Measurements from ENCODE around the gene CBX6. TPM values are rescaled to one million over a fixed set of nuclear protein-coding genes. Genes with fewer than 3 reads are reported as not detected.

The CBX6 gene
- total RNA-seq, 1 experiment from 2014 or later, result 55.9 TPM

DNA sequence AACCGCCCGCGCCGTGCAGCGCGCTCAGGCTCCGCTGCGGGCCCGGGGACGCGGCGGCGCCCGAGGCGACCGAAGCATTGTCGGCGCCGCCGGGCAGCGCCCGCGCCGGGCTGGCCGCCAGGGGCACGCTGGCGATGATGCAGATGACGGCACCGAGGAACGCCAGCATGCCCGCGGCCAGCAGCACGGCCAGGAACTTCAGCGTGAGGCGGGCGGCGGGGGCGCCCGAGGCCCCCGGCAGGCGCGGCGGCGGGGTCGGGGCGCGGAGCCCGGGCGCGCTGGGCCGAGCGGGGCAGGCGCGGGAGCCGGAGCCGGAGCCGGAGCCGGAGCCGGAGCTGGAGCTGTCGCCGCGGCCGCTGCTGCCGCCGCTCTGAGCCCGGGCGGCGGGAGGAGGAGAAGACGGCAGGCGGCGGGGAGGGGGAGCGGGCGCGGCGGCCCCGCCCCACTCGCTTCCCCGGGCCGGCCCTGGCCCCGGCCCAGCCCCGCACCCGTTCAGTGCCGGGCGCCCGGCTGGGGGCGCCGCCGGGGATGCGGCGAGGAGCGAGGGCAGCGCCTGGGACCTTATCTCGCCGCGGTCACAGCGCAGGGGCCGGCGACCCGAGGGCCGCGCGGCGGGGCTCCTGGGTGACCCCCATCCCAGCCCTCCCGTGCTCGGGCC lies 28.2 kb downstream of the CBX6 start, which contains the start of gene NPTXR:
NPTXR (minus strand) TSS at position 372 of the 658 bp plus-strand sequence.
- peak within 1 kb of the TSS; percentile 84 for H3K4me3 Mint-ChIP-seq (ENCODE audit: unreplicated experiment)
- Histone ChIP-seq H3K4me1 (peaks cover 13% of the 10 kb centered on the region), H3K4me3 (ENCODE audit: low read depth, low read length) (peak within 1 kb of the TSS; percentile 57), H3K9me3 (no peaks in the 10 kb centered on the region), H3K27me3 (replicated peaks; ENCODE audit: control insufficient read depth, insufficient read depth, low read length) (no peaks in the 10 kb centered on the region), H3K36me3 (ENCODE audit: control insufficient read depth, insufficient read depth, low read length) (peaks cover 1% of the 10 kb centered on the region; the same call in 1 of the 2 replicates)
- no peaks in the 10 kb centered on the region for H3K4me1 Mint-ChIP-seq (ENCODE audit: low read depth, unreplicated experiment)
- intact Hi-C loops (cut with micrococcal nuclease; ENCODE audit: unreplicated experiment), result loop anchor here (1.0 to 5.0 kb wide), 2 partner anchors 49 to 76 kb away; partner anchors contain the start of gene DNAL4
- H3K9me3 Mint-ChIP-seq (ENCODE audit: unreplicated experiment), result no peaks in the 10 kb centered on the region
- peak; percentile 62 to 85 for DNase-seq
- TF ChIP-seq CTCF (IDR thresholded peaks at IDR 0.05; ENCODE audit: insufficient read depth in 1 of 2, low read depth in 1 of 2, low read length in 1 of 2, severe bottlenecking in 1 of 2, unreplicated experiment in 1 of 2), result no peak
- ChIA-PET POLR2A (interaction anchor here (0.6 to 1.0 kb wide), 3 partner anchors 40 to 304 kb away, joined by 3 read pairs; no protein-coding TSS in a partner anchor), CTCF (interaction anchor here (1.0 to 2.1 kb wide), 4 partner anchors 18 to 308 kb away, joined by 3 to 29 read pairs (median 6); partner anchors contain the start of gene CBX7)
- no peaks in the 10 kb centered on the region for H3K36me3 Mint-ChIP-seq (ENCODE audit: insufficient read depth, unreplicated experiment)
- BruUV-seq (replicated peaks), result no TSS peak
- no peak within 1 kb of the TSS for H3K27ac Mint-ChIP-seq (ENCODE audit: unreplicated experiment)
- H3K27me3 Mint-ChIP-seq (ENCODE audit: insufficient read depth, unreplicated experiment), result peaks cover 4% of the 10 kb centered on the region

GRCh38 chr22:38843201-38843656 lies 28.8 kb downstream of the CBX6 start:
- Mint-ChIP-seq H3K36me3 (ENCODE audit: insufficient read depth, unreplicated experiment) (no peaks in the 10 kb centered on the region), H3K9me3 (ENCODE audit: unreplicated experiment) (no peaks in the 10 kb centered on the region), H3K4me1 (ENCODE audit: low read depth, unreplicated experiment) (no peaks in the 10 kb centered on the region), H3K4me3 (ENCODE audit: unreplicated experiment) (peak overlapping the region; percentile 84), H3K27me3 (ENCODE audit: insufficient read depth, unreplicated experiment) (peaks cover 4% of the 10 kb centered on the region), H3K27ac (ENCODE audit: unreplicated experiment) (no peak overlapping the region)
- ChIA-PET POLR2A (interaction anchor here (0.6 to 1.0 kb wide), 5 partner anchors 27 to 476 kb away, joined by 3 to 4 read pairs (median 3); partner anchors contain the start of gene RPL3), CTCF (interaction anchor here (1.4 to 2.1 kb wide), 3 partner anchors 17 to 309 kb away, joined by 3 to 29 read pairs (median 9); partner anchors contain the start of gene CBX7)
- Histone ChIP-seq H3K9me3 (no peaks in the 10 kb centered on the region), H3K36me3 (ENCODE audit: control insufficient read depth, insufficient read depth, low read length) (peaks cover 1% of the 10 kb centered on the region; the same call in 1 of the 2 replicates), H3K4me3 (ENCODE audit: low read depth, low read length) (peak overlapping the region; percentile 57), H3K4me1 (peaks cover 13% of the 10 kb centered on the region), H3K27me3 (replicated peaks; ENCODE audit: control insufficient read depth, insufficient read depth, low read length) (no peaks in the 10 kb centered on the region)
- no TSS peak for BruUV-seq (replicated peaks)
- peak; percentile 58 to 79 for DNase-seq
- peak; percentile 12 to 27 for TF ChIP-seq CTCF (IDR thresholded peaks at IDR 0.05; ENCODE audit: insufficient read depth in 1 of 2, low read depth in 1 of 2, low read length in 1 of 2, severe bottlenecking in 1 of 2, unreplicated experiment in 1 of 2)
- intact Hi-C loops (cut with micrococcal nuclease; ENCODE audit: unreplicated experiment), result loop anchor here (1.0 to 5.0 kb wide), 2 partner anchors 49 to 76 kb away; partner anchors contain the start of gene DNAL4

DNA sequence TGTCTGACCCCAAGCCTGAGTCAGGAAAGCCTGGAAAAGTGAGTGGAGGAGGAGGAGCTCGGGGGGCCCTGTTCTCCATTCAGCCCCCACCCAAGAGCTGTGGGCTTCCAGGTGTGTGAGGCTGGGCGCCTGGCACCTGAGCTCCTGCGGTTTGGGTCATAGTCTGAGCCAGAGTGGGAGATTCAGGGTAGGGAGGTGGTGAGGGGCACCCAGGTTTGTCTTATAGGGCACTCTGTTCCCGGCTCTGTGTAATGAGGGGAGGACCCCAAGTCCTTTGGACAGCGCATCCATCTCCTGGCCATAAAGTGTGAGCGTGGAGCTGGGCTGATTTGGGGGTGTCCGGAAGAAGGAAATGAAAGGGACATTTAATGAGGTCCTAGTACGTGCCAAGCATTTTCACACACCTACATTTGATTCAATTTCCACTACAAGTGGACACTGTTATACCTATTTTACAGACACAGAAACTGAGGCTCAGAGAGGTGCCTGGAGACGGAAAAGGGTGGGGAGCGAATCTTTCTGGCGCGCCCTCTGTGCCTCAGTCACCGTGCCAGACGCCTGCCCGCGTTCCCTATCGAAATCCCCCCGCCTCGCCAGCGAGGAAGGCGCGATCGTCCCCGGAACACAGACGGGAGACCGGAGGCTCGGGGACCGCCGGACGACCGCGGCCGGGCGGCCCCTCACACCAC lies 29.4 kb downstream of the CBX6 start:
- no peaks in the 10 kb centered on the region for H3K36me3 Mint-ChIP-seq (ENCODE audit: insufficient read depth, unreplicated experiment)
- POLR2A ChIA-PET, result interaction anchor here (0.6 to 1.0 kb wide), 4 partner anchors 28 to 477 kb away, joined by 3 to 4 read pairs (median 3); partner anchors contain the start of gene RPL3
- Histone ChIP-seq H3K4me1 (peaks cover 13% of the 10 kb centered on the region), H3K9me3 (no peaks in the 10 kb centered on the region), H3K4me3 (ENCODE audit: low read depth, low read length) (peak overlapping the region; percentile 57), H3K27me3 (replicated peaks; ENCODE audit: control insufficient read depth, insufficient read depth, low read length) (no peaks in the 10 kb centered on the region), H3K36me3 (ENCODE audit: control insufficient read depth, insufficient read depth, low read length) (peaks cover 1% of the 10 kb centered on the region; the same call in 1 of the 2 replicates)
- intact Hi-C loops (cut with micrococcal nuclease; ENCODE audit: unreplicated experiment), result loop anchor here (1.0 to 5.0 kb wide), 2 partner anchors 48 to 75 kb away; partner anchors contain the start of gene DNAL4
- no peaks in the 10 kb centered on the region for H3K4me1 Mint-ChIP-seq (ENCODE audit: low read depth, unreplicated experiment)
- no peak for DNase-seq
- H3K9me3 Mint-ChIP-seq (ENCODE audit: unreplicated experiment), result no peaks in the 10 kb centered on the region
- H3K27me3 Mint-ChIP-seq (ENCODE audit: insufficient read depth, unreplicated experiment), result peaks cover 4% of the 10 kb centered on the region
- H3K27ac Mint-ChIP-seq (ENCODE audit: unreplicated experiment), result no peak overlapping the region
- TSS peak; percentile 45 for BruUV-seq (replicated peaks)
- CTCF ChIA-PET, result interaction anchor here (1.4 to 2.1 kb wide), 2 partner anchors 74 to 309 kb away, joined by 3 to 29 read pairs; partner anchors contain the start of gene CBX7
- H3K4me3 Mint-ChIP-seq (ENCODE audit: unreplicated experiment), result peak overlapping the region; percentile 84
- TF ChIP-seq CTCF (IDR thresholded peaks at IDR 0.05; ENCODE audit: insufficient read depth in 1 of 2, low read depth in 1 of 2, low read length in 1 of 2, severe bottlenecking in 1 of 2, unreplicated experiment in 1 of 2), result no peak
